ENCODE measurements around the gene TMEM198. TPM values are rescaled to one million over a fixed set of nuclear protein-coding genes. Genes with fewer than 3 reads are reported as not detected.
A peak's percentile ranks its signal among the peaks of the same experiment; 100 is the strongest.

The TMEM198 gene
- total and polyA plus RNA-seq, 9 of the 15 experiments (the other 6 are each of a cell fraction or from before 2014, with no cell fraction given) = 0.03 to 3.8 (median 1.0) TPM

DNA sequence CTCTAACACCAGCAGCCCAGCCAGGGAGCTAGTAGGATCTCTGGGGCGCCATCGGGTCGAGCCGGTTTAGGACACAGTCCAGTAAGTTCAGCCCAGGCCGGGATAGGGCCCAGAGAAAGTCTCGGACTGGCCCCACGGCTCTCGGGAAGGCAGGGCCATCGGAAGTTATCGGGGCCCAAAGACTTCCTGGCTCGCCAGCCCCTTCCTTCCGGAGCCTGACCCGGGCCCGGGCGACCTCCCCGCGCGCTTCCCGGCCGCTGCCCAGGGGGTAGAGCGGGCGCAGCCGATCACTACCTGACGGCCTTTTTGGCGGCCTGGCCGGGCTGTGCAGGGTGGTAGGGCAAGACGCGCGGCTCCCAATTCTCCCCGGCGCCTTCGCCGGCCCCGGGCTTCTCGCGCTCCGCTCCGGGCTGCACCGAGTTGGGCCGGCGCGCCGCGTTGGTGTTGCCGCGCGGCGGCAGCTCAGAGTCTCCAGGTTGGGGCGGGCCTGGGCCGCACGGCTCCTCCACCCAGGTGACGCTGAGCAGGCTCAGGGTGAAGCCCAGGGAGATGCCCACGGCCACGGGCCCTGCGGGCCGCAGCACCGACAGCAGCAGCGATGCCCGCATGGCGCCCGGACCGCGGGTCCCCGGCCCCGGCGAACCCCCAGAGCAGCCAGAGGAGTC lies 765 bp upstream of the TMEM198 start (continued):
- 0 out of 2 replicates have a peak, but pooled peaks have one; percentile 63 for TF ChIP-seq ETV5 (CRISPR knock-in tag; IDR thresholded peaks at IDR 0.05; ENCODE audit: low read depth)

DNA sequence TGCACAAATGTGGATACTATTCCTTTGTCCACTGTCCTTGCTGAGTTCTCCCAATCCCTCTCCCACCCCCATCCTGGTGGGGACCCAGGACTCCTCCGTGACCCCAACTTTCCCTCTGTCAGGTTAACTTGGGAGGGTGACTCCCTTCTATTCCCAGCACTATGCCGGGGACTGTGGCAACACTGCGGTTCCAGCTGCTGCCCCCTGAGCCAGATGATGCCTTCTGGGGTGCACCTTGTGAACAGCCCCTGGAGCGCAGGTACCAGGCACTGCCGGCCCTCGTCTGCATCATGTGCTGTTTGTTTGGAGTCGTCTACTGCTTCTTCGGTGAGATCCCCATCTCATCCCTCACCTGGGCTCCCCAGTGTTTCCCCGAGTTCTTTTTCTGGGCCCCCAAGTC lies 739 bp downstream of the TMEM198 start:
- POLR2A ChIA-PET = interaction anchor here (0.9 kb wide), 1 partner anchor 143 kb away, joined by 4 read pairs; no protein-coding TSS in a partner anchor
- ATAC-seq = no peak

More for the DNA sequence above, 739 bp downstream of the TMEM198 start:
- Histone ChIP-seq H3K9me1 (ENCODE audit: control insufficient read depth, insufficient read depth, low read length) (no peaks in the 10 kb centered on the region), H3K27me3 (ENCODE audit: control insufficient read depth in 2 of 2, insufficient read depth in 2 of 2, low read length in 2 of 2) (no peaks in the 10 kb centered on the region), H3K4me2 (ENCODE audit: insufficient read depth, low read length) (peak overlapping the region; percentile 63), H3K4me1 (replicated peaks in 1 of 2; ENCODE audit: control insufficient read depth in 2 of 2, insufficient read depth in 2 of 2, low read length in 2 of 2) (peaks cover 0 to 49% of the 10 kb centered on the region in 2 experiments; a peak in 3 of 5 replicates), H3K9ac (ENCODE audit: insufficient read depth in 1 of 2, low read depth in 2 of 2, low read length in 2 of 2) (peak overlapping the region in 1 of 2 experiments; percentile 94; a peak in 1 of 4 replicates), H2AFZ (ENCODE audit: low read depth, low read length) (no peak overlapping the region), H3K79me2 (ENCODE audit: control insufficient read depth, insufficient read depth, low read length) (peaks cover 17% of the 10 kb centered on the region), H4K20me1 (replicated peaks; ENCODE audit: control insufficient read depth, insufficient read depth, low read length) (peaks cover 9% of the 10 kb centered on the region; the same call in 1 of the 2 replicates), H3K27ac (ENCODE audit: extremely low read depth, low read depth, low read length) (no peak overlapping the region), H3K36me3 (ENCODE audit: control insufficient read depth, insufficient read depth, low read length) (peaks cover 20% of the 10 kb centered on the region; the same call in 2 of the 3 replicates), H3K9me3 (replicated peaks; ENCODE audit: control insufficient read depth, insufficient read depth, low read depth, low read length) (no peaks in the 10 kb centered on the region), H3K4me3 (peak overlapping the region; percentile 83; the same call in 1 of the 2 replicates)
- CTCF ChIA-PET (ENCODE audit: low intra/inter-chr PET ratio) = interaction anchor here (3.8 kb wide), 1 partner anchor 98 kb away, joined by 80 read pairs; no protein-coding TSS in a partner anchor
- 31% methylated on average over 9 of the region's 9 CpGs for WGBS (ENCODE audit: insufficient coverage, low coverage, missing lambda C conversion rate)
- no peak for TF ChIP-seq NRF1 (conservative IDR thresholded peaks at IDR 0.05 in 1 of 2, IDR thresholded peaks at IDR 0.05 in 1 of 2)
- TF ChIP-seq GATAD2B (IDR thresholded peaks at IDR 0.05; ENCODE audit: borderline replicate concordance) = no peak
- no peak for TF ChIP-seq KLF10 (CRISPR knock-in tag; IDR thresholded peaks at IDR 0.05)
- no peak for TF ChIP-seq ZNF316 (IDR thresholded peaks at IDR 0.05)
- no peak for TF ChIP-seq SREBF2 (CRISPR knock-in tag; IDR thresholded peaks at IDR 0.05)
- TF ChIP-seq, protein P1, sequence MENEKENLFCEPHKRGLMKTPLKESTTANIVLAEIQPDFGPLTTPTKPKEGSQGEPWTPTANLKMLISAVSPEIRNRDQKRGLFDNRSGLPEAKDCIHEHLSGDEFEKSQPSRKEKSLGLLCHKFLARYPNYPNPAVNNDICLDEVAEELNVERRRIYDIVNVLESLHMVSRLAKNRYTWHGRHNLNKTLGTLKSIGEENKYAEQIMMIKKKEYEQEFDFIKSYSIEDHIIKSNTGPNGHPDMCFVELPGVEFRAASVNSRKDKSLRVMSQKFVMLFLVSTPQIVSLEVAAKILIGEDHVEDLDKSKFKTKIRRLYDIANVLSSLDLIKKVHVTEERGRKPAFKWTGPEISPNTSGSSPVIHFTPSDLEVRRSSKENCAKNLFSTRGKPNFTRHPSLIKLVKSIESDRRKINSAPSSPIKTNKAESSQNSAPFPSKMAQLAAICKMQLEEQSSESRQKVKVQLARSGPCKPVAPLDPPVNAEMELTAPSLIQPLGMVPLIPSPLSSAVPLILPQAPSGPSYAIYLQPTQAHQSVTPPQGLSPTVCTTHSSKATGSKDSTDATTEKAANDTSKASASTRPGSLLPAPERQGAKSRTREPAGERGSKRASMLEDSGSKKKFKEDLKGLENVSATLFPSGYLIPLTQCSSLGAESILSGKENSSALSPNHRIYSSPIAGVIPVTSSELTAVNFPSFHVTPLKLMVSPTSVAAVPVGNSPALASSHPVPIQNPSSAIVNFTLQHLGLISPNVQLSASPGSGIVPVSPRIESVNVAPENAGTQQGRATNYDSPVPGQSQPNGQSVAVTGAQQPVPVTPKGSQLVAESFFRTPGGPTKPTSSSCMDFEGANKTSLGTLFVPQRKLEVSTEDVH (IDR thresholded peaks at IDR 0.05; ENCODE audit: low read depth, partially characterized antibody) = no peak
- TF ChIP-seq GTF2E2 (tag; IDR thresholded peaks at IDR 0.05) = no peak
- TF ChIP-seq BRD9 (IDR thresholded peaks at IDR 0.05; ENCODE audit: low read depth, partially characterized antibody) = no peak
- TF ChIP-seq, protein P2, sequence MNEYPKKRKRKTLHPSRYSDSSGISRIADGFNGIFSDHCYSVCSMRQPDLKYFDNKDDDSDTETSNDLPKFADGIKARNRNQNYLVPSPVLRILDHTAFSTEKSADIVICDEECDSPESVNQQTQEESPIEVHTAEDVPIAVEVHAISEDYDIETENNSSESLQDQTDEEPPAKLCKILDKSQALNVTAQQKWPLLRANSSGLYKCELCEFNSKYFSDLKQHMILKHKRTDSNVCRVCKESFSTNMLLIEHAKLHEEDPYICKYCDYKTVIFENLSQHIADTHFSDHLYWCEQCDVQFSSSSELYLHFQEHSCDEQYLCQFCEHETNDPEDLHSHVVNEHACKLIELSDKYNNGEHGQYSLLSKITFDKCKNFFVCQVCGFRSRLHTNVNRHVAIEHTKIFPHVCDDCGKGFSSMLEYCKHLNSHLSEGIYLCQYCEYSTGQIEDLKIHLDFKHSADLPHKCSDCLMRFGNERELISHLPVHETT (CRISPR knock-in tag; conservative IDR thresholded peaks at IDR 0.05 in 1 of 2, IDR thresholded peaks at IDR 0.05 in 1 of 2) = no peak
- TF ChIP-seq LARP7 (IDR thresholded peaks at IDR 0.05) = no peak
- no peak for TF ChIP-seq WHSC1 (IDR thresholded peaks at IDR 0.05; ENCODE audit: low read length)
- no peak for TF ChIP-seq HDAC3 (IDR thresholded peaks at IDR 0.05; ENCODE audit: borderline replicate concordance, partially characterized antibody)
- FAIRE-seq (no peak), DNase-seq (ENCODE audit: extremely low read depth in 1 of 4, low spot score in 3 of 4) (no peak)
- BruUV-seq (replicated peaks) = no TSS peak
- intact Hi-C loops (cut with micrococcal nuclease) (loop anchor here (2.0 to 5.0 kb wide), 2 partner anchors 26 to 83 kb away; partner anchors contain the start of genes OBSL1 and SLC4A3), in situ Hi-C loops (cut with MboI) (loop anchor here (5.0 to 10.0 kb wide), 2 partner anchors 98 to 150 kb away; no protein-coding TSS in a partner anchor)

Data from K562 (cell line).